Subcutaneous adipose tissue (tissue), 4 donors: ENCODE results near the gene LSM14A. TPM values are rescaled to one million over a fixed set of nuclear protein-coding genes. Genes with fewer than 3 reads are reported as not detected.

Experiments
- total RNA-seq, 4 donors: library from RNA; depleted of rRNA; stranded (reverse); fragments of >200 nt; gene quantifications; one replicate each; pipeline ENCODE4 v1.1.0, GENCODE V29; 2016
- TF ChIP-seq, protein P1 (sequence below): fragments of 450-650 bp; IDR thresholded peaks from one replicate; pipeline ENCODE4 v1.5.1; 2016; ENCODE audit warnings: low read depth, mild to moderate bottlenecking, control low read depth, antibody characterized with exemption, moderate library complexity

The LSM14A gene
- total RNA-seq, 4 donors from 2014 or later: 60.9 to 113 (median 89.1) TPM

GRCh38 chr19:34209726-34210125 lies 37.4 kb downstream of the LSM14A start:
- TF ChIP-seq, protein P1, sequence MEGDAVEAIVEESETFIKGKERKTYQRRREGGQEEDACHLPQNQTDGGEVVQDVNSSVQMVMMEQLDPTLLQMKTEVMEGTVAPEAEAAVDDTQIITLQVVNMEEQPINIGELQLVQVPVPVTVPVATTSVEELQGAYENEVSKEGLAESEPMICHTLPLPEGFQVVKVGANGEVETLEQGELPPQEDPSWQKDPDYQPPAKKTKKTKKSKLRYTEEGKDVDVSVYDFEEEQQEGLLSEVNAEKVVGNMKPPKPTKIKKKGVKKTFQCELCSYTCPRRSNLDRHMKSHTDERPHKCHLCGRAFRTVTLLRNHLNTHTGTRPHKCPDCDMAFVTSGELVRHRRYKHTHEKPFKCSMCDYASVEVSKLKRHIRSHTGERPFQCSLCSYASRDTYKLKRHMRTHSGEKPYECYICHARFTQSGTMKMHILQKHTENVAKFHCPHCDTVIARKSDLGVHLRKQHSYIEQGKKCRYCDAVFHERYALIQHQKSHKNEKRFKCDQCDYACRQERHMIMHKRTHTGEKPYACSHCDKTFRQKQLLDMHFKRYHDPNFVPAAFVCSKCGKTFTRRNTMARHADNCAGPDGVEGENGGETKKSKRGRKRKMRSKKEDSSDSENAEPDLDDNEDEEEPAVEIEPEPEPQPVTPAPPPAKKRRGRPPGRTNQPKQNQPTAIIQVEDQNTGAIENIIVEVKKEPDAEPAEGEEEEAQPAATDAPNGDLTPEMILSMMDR: no peak

GRCh38 chr19:34213283-34213682 lies 41.0 kb downstream of the LSM14A start:
- TF ChIP-seq, protein P1: no peak

- TF ChIP-seq, protein P1: no peak
Observed at GRCh38 chr19:34214040-34214439, 41.7 kb downstream of the LSM14A start.

- TF ChIP-seq, protein P1: no peak
Observed at GRCh38 chr19:34215006-34215665, 42.8 kb downstream of the LSM14A start.

DNA sequence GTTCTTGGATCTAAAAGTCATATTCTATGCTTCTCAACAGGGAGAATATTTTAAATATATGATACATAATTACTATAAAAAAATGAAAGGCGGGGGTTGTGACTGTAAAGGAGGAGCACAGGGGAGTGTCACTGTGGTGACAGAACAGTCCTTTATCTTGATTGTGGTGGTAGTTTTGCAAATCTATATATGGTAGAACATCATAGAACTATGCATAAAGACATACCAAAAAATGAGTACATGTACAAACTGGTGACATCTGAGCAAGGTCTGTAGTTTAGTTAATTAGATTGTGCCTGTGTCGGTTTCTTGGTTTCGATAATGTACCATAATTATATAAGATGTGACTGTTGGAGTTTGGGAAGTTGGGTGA lies 43.3 kb downstream of the LSM14A start:
- TF ChIP-seq, protein P1: no peak

- TF ChIP-seq, protein P1: no peak
Observed at GRCh38 chr19:34217952-34218817, 45.9 kb downstream of the LSM14A start.

DNA sequence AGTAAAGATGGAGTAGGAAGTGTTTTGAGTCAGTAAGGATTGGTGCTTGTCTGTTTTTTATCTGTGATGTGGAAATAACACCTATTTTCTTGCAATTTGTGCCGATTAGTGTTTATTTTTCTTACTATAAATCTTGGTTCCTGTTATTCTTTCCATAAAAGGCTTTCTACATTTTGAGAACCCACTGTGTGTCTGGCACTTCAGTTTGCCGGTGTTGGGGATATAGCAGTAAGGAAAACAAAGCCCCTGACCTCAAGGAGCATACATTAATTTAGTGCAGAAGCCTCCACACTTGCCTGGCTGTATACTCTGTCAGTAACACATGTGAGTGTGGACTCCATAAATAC lies 46.5 kb downstream of the LSM14A start:
- TF ChIP-seq, protein P1: no peak
